ENCODE data around the gene HOXD4.

HOXD4 gene

DNA sequence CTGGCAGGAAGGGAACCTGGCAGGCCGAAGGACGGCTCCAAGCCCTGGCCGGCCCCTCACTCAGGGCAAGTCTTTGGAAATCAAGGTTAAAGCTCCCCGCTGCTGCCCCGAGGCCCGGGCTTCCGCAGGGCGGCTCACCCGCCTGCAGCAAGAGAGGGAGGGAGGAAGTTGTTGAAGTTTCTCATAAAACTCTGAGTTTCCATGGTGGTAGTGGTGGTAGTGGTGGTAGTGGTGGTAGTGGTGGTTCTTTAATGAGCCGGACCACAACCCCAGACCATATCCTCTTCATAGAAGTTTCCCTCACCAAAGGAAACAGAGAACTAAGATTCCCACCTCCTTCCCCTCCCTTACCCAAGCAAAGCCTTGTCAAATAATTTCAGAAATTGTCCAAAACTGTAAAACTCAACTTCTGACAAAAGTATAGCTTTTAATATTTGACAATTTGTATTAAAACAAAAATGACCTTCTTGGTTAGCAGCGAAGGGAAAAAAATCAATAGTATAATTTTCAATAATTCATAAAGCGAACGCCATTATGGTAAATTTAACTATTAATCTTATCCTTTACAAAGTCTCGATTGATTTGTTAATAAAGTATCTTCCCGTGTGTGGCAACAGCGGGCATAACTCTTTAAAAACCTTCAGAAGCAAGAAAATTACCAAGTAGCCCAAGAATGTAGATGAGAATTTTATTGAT, 36.3 kb upstream of the HOXD4 start:
- DNase-seq, result no peak

DNA sequence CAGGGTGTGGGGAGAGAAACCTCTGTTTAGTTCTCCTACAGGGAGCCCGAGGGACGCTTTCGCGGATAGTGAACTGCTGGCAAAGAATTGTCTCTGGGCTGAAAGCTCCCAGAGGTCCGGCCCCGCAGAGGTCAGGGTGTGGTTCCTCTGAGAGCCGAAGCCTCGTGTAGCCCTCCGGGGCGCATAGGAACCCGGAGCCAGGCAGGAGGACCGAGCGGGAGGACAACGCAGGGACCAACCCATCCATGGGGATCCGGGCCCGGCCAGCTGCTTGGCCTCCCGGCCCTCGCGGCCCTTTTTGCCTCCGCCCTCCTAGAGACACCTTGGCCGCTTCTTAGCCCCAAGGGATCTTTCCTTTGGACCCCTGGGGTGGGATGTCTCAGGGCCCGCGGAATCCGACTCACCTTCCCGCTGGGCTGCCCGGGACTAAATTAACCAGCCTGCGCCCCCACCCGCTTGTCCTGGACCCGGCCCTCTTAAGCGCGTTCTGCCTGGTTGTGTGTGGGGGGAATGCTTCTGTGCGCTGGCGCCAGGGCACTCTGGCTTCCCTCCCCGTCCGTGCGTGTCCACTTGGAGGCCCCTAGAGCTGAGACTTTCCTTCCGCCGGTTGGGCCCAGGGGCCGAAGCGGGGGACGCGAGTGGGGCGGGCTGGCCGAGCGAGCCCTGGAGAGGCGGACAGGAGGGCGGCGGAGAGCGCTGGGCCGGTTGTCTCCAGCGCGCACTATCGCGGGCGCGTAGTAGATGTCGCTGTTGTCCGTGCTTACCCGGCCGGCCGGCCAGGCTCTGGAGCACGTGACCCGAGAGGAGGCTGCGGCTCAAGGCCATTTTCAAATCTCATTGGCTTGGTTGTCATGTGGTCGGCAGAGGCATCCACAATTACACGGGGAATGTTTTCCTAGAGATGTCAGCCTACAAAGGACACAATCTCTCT, 35.2 kb upstream of the HOXD4 start, which contains the start of gene HOXD10:
Gene HOXD10, plus strand, starts transcription at position 896 of the 931 bp plus-strand sequence. CDS start 56 bp downstream, outside the sequence.
- peak; percentile 68 for DNase-seq

DNA sequence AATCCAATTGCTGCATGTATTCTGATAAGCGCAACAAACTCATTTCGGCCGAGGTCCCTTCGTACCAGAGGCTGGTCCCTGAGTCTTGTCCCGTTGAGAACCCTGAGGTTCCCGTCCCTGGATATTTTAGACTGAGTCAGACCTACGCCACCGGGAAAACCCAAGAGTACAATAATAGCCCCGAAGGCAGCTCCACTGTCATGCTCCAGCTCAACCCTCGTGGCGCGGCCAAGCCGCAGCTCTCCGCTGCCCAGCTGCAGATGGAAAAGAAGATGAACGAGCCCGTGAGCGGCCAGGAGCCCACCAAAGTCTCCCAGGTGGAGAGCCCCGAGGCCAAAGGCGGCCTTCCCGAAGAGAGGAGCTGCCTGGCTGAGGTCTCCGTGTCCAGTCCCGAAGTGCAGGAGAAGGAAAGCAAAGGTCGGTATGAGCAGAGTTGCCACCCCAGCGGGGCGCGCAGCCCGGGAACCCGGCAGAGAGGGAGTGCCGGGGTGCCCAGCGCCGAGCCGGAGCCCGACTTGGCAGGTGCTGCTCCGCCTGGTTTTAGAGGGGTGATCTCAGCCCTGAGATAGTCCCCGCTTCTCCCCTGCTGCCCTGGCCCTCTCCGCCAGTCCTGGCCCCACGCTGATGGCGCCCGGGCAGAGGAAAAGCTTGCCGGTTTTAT, 34.1 kb upstream of the HOXD4 start:
- DNase-seq, result no peak

DNA sequence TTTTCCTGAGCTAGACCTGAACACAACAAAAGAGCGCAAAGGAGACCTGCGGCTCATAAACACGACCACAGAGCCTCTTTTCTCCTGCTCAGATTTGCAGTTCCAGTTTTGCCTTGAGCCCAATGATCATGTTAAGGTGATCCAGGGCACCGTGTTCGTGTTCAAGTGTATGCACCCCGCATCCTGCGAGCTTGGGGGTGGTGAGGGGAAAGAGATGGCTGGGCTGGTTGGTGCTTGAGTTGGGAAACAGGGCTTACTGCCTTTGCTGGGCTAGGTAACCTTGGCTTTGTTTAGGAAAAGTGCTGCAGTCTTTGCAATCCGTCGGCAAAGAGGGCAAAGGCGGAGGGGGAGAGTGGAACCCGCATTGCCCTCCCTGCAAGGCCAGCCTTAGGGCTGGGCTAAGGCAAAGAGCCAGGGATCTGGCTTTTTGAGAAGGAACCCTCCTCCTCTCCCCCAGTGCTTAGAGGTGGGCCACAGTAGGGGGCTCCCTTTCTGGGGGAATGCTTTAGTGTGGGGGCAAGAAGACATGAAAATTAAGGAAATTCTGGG, 33.5 kb upstream of the HOXD4 start:
- no peak for DNase-seq

DNA sequence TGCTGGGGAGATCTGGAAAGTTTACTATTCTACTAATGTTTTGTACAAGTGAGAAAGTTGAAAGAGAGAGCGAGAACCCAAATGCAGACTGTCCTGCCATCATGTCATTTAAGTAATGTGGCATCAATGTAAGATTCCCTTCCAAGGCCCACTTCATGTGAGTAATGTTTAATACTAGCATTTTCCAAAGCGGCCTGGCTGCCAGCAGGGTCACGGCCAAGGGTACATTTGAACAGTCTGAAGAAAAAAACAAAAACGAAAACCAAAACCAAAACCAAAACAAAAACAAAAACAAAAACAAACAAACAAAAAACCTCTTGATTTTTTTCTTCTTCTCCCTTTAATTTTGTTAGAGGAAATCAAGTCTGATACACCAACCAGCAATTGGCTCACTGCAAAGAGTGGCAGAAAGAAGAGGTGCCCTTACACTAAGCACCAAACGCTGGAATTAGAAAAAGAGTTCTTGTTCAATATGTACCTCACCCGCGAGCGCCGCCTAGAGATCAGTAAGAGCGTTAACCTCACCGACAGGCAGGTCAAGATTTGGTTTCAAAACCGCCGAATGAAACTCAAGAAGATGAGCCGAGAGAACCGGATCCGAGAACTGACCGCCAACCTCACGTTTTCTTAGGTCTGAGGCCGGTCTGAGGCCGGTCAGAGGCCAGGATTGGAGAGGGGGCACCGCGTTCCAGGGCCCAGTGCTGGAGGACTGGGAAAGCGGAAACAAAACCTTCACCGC, 32.6 kb upstream of the HOXD4 start:
- DNase-seq, result peak; percentile 38

DNA sequence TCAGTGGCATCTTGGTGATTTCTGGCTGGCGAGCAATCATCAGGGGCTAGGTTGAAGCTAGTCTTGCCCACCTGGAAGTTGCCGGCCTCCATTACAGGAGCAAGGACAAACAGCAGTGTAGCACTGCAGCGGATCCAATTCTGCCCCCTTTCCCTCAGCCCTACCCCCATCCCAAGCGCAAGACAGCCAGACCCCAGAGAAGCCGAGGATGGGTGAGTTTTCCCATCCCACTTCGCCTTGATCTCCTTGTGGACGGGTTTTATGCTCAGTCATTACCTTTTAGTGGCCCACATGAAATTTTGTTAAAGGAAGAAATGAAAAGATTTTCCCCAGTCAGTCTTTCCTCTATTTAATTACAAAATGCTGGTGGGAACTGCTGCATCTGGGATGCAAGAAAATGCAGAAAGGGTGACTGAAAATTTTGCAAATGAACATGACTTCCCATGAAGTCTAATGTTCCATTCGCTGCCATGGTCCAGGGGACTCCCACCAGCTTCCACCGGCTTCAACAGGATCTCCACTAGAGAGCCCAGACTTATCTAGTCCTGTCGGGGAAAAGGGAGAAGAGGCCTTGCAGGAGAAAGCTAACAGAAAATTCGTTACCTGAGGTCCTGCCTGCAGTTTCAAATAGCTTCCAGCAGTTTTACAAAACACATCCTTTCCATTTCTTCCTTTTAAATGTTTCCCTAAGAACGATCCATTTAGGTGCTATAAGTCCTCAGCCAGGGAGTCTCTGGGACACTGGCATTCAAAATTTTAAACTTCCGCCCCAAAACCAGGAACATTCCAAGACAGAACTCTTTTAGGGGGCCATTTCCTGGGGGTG, 30.8 kb upstream of the HOXD4 start:
- no peak for DNase-seq

DNA sequence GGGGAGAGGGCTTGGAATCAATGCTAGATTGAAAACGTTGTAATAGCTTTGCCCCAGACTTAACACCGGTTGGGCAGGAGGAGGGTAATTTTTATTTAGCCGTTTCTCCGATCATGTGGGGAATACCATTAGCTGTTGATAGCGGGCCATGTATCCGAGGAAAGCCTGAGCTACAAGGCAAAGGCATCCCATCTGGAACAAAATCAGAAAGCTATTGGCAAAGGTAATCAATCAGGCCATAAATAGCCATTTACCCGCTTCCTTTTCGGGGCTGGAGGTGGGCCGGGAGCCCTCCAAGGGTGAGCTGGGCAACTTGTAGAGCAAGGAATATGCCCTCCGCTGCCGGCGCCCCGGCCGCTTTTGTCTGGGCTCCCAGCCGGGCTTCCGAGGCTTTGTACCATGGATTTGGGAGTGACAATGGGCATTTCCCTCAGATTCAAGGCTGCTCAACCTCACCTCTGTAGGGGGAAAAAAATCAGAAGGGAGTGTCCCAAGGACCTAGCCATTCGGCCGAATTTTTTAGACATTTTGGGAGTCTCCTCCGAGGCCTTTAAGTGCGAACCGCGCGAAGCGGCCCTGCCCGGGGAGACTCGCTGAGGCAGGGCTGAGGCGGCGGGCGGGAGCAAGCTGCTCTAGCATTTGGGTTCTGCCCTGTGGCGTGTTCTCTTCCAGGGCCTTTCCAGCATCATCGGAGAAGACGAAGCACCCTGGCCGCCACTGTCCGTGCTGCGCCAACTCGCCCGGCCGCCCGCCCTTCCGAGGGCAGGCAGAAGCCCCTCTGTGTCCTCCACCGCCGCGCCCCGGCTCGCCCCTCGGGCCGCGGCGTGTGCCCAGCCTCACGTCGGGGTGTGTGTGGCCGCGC, 29.9 kb upstream of the HOXD4 start:
- no peak for DNase-seq

DNA sequence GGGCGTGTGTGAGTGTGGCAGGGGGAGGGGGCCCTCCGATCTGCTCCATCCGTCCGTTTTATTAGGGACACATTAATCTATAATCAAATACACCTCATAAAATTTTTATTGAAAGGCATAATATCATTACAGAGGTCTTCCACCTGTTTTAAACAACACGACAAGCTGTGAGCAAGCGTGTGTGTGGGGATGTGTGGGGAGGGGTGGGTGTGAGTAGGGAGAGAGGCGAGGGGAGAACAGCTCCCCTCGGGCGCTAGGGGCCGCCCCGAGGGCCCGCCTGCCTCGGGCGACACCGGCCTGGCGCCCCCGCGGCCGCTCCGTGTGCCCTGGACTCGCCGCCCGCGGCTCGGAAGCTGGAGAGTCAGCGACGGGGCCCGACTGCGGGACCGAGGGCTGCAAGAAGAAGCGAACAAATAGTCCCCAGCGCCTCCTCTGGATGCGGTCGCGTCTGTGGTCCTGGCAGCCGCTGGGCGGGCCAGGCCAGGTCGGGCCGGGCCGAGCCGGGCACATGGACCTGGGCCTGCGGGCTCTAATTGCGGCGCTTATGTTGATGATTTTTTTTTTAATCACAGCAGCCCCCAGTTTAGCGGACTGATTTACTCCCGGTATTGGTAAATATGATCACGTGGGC, 29.2 kb upstream of the HOXD4 start:
- DNase-seq, result peak; percentile 34

DNA sequence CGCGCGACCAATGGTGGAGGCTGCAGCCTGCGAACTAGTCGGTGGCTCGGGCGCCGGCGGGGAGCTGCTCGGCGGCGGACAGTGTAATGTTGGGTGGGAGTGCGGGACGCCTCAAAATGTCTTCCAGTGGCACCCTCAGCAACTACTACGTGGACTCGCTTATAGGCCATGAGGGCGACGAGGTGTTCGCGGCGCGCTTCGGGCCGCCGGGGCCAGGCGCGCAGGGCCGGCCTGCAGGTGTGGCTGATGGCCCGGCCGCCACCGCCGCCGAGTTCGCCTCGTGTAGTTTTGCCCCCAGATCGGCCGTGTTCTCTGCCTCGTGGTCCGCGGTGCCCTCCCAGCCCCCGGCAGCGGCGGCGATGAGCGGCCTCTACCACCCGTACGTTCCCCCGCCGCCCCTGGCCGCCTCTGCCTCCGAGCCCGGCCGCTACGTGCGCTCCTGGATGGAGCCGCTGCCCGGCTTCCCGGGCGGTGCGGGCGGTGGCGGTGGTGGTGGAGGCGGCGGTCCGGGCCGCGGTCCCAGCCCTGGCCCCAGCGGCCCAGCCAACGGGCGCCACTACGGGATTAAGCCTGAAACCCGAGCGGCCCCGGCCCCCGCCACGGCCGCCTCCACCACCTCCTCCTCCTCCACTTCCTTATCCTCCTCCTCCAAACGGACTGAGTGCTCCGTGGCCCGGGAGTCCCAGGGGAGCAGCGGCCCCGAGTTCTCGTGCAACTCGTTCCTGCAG, 28.5 kb upstream of the HOXD4 start, which contains the start of gene HOXD9:
Gene HOXD9, plus strand, starts transcription at position 37 of the 728 bp plus-strand sequence. Its CDS starts 50 bp downstream, at position 87.
- DNase-seq, result no peak

DNA sequence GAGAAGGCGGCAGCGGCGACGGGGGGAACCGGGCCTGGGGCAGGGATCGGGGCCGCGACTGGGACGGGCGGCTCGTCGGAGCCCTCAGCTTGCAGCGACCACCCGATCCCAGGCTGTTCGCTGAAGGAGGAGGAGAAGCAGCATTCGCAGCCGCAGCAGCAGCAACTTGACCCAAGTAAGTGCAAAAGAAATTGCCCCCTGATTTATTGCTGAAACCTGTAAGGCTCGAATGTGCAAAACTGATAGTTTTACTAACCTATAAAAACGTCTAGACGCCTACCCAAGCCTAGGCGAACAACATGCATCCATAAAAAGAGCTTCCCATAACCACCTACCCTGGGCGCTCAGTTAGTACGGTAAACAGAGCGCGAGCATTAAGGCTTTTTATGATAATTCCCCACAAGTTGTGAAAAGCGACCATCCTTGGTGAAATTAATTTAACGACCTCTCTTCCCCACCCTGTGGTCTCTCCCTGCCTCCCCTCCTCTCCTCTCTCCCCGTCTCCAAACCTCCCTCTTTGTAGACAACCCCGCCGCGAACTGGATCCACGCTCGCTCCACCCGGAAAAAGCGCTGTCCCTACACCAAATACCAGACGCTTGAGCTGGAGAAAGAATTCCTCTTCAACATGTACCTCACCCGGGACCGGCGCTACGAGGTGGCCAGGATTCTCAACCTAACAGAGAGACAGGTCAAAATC, 27.8 kb upstream of the HOXD4 start:
- DNase-seq, result no peak

DNA sequence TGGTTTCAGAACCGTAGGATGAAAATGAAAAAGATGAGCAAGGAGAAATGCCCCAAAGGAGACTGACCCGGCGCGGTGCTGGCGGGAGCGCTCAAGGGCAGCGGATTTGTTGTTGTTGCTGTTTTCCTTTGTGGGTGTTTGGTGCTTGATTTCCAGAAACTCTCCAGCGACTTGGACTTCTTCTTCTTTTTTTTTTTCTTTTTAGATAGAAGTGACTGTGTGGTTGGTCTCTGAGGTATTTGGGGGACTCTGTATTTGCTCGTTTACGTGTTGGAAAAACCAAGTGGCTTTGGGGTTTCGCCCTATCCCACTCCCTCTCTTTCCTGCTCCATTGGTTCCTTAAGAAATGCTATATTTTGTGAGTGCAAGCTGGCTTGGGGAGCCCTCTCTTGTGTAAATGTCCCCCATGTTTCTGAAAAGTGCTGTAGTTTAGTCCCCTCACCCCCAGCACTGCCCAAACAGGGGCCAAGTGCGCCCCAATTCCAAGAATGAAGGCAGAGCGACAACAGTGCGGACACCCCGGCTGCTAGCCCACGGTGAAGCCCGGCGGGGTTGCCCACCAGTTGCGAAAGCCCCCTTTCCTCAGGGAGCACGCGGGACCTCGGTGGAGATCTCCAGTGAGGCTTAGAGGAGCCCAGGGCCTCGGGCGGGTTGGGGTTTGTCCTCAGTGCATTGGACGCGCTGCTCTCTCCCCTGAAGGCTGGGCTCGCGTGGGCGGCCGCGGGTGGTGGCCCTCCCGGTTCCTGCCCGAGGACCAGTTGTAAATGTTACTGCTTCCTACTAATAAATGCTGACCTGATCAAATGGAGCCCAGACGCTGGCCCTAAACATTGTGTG, 27.0 kb upstream of the HOXD4 start:
- no peak for DNase-seq

DNA sequence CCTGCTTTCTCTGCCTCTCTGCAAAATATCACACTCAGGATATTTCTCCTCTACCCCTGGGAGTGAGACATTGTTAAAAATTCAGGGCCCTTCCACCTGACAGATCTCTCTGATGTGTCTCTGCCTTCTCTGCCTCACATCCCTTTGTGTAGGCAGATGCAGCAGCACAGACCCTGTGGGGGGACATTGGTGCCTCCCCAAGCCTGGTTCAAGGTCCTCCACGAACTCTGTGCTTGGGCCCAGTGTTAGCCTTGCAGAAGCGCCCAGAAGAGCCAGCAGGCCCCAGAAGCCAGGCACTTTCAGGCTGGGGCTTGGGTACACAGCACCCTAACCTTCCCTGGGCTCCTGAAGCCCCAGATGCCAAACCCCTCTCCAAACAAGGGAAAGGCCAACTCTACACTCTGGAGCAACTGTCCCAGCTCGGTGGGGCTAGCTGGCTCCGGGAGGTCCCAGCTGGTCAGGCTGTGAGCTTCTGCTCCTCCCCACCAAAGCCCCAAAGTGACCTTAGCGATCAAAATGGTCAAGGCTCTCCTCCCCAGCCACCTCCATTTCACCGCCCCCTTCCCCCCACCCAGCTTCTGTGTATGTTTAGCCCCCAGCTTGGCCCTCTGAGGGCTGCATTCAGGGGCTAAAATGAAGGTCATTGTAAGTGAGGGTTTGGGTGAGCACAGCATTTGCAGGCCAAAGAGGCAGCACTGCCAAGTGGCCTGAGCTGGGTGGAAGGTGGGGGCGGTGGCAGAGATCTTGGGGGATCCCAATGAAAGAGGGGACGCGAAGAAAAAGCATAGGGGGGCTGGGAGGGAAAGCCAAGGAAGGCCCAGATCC, 26.2 kb upstream of the HOXD4 start:
- no peak for DNase-seq

DNA sequence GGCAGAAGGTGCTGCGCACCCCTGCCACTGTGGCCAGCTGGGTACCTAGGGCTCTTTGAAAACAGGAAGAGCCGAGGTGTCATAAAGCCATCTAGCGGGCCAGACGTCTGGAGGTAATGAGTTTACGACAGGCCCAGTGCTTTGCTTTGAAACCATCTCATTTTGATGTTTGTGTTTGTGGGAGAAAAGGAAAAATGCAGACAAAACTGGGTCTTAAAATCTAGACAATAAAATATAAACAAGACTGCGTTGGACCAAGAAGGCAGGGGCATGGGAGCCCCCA, 25.6 kb upstream of the HOXD4 start:
- DNase-seq, result no peak

DNA sequence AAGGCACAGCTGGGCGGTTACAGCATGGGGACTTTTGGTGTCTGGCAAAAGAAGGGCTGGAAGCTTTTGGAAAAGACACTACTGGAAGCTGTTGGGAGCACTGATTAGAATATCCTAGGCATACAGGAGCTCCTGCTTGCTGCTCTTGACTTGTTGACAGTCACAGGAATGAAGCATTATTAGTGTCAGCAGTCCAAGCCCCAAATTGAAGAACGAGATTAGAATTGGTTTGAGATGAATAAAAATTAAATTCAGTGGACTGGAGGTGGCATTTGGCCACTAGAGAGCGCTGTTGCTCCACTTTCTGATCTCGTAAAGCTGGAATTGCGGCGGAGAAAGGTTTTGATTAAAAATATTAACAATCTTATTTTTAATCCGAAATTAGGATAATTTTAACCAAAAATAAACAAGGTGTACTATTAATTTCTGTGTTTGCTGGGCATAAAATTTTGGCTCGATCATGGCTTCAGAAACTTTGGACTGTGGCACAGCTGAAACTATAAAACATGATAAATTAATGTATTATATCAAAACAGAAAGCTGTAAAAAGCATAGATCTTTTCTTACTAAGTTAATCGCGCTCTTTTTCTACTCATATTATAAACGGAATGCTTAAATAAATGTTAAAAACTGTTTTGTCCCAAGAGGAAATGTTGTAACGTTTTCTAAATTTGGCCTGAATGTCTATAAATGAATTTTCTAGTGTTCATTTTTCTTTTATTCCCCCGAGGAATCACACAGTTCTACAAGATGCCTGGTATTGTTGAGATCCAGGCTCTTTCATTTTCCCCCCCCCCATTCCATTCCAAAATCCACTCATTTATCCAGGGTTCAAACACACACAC, 24.2 kb upstream of the HOXD4 start:
- DNase-seq, result peak; percentile 66

DNA sequence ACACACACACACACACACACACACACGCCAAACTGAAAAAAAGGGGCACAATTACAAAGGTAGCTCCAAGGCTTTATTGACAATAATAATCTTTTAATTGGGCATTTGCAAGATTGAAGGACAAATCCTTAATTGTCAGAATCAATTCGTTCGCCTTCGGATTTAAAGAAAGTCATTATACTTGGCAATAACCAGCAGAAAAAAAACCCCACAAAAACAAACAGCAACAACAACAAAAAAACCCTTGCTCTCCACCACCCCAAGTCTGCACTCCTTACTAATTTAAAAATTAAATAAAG, 23.6 kb upstream of the HOXD4 start:
- no peak for DNase-seq
